HG02981 (cell line): ENCODE measurements around the gene GAS2.
"Not testable (repeated sequence)": the region's sequence is repeated elsewhere in the genome, so short reads cannot be mapped to it uniquely, and the experiment has no call there.

Experiments used
- ATAC-seq: cut with Tn5 transposase; IDR thresholded peaks from one replicate; pipeline ENCODE4 v1.9.1; 2021; ENCODE audit warnings: mild to moderate bottlenecking, moderate library complexity; ENCODE audit not compliant: unreplicated experiment

Gene GAS2

DNA sequence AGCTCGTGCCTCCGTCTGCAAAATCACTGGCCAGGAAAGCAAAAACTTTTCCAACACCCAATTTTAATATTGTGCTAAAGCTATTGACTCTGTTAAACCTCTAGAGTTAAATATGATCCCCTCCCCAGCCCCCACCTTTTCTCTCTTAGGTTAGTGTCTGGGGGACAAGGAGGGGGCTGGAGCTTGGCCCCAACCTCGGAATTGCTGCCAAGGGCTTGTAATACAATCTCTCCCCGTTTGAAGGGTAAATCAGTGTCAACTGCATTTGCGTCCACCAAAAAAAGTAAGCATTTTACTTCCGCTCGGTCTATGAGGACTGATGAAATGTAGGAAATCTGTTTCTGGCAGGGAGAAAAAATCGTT lies at the start of gene GAS2:
TSS of gene GAS2 (plus strand) at position 287 of the 363 bp plus-strand sequence. CDS start 8,259 bp downstream, outside the sequence.
- ATAC-seq: peak; percentile 17

DNA sequence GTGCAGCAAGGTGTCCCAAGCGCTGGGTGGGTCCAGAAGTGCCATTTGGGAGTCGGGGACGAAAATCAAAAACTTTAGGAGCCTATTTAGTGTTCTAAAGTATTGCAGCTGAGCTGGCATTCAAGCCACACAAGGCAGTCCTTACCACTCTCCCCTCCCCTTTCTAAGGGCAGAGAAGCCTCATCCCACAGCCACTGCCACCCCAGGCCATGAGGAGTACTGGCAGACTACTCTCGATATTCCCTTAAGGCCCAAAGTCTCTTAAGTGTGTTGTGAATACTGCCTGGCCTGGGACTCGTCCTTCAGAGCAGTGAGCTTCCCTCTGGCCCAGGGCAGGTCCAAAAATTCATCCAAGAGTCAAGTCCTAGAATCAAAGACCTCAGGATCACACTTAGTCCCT lies 48.5 kb upstream of the GAS2 start:
- no peak for ATAC-seq

DNA sequence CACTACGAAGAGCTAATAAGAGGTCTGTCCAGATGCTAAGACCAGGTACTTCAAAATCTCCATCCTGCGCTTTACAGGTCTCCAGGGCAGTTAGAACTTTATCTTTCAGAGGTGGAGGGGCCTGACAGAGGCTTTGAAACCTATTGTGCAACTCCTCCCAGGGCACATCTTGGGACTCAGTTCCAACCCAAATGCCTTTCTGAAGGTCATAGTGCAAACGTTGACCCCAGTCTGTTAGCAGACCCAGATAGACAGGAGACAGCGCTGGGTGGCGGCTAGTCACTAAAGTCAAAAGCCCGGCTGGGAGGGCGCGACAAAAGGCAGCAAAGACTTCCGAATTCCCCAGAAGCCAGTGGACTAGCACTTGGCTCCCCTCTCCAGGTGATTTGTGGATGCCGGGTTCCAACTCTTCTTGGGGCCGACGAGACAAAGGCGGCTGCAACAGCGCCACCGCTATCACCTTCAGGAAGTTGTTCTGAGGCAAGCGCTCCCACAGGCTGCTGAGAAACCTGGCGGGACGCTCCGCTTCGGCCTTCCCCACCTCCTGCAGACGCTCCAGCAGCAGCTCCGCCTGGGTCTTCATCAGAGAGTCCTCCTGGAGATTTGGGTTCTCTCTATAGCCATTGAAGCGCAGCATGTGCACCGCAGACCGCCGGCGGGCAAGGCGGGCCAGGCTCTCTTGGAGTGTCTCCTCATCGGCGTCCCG lies 41.5 kb upstream of the GAS2 start:
- ATAC-seq: peak; percentile 37

DNA sequence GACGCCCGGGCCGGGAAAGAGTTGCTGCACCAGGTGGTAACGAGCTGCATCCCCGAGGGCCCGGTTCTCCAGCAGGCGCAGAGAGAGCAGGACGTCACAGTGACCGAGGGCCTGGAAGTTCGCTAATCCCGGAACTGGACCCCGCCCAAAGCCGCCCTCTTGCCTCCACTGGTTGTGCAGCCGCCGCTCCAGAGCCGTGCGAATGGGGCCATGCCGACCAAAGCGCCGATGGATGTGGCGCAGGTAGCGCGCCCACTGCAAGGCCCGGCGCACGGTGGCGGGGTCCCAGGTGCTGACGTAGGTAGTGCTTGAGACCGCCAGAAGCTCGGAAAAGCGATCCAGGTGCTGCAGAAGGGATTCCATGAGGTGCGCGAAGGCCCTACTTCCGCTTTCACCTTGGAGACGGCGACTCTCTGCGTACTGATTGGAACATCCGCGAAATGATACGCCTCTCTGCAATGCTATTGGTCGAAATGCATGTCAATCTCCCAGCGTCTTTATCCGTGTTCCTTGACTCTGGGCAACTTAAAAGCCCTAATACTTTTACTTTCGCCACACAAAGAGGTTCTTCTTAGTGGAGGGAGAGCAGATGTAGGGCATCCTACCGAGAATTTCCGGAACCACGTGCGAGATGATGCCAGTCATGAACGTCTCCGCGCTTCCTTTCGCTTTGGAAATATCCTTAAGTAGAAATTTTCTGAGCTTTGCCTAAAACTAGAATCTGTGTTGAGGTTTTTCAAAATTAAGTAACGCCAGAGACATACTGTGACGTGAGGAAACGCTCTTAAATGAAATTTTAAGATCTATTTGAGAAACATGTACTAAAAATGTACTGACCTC lies 40.7 kb upstream of the GAS2 start, which contains the start of gene FANCF:
TSS of gene FANCF (minus strand) at position 376 of the 840 bp plus-strand sequence. CDS start at position 363, 13 bp downstream.
- peak; percentile 96 for ATAC-seq

DNA sequence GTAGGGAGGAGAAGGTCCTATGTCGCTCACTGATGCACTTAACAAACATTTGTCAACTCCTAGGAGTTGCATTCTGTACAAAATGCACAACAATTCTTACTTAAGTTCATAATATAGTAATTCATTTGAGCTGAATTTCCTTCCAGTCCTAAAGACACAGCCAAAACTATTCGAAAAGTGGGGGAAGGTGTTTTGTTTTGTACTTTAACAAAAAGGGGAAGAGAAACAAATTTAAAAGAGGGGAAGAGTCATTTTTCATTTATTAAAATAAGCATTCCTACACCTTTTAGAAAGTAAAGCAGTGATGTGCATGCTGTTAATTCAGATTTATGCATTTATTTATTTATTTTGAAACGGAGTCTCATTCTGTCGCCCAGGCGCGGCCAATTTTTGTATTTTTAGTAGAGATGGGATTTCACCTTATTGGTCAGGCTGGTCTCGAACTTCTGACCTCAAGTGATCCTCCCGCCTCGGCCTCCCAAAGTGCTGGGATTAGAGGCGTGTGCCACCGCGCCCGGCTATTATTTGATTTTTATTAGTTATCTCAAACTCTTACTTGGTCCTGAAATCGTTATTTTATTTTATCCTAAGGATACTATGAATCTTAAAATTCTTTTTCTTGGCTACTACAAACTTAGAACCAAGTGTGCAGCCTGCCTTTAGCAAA lies 39.7 kb upstream of the GAS2 start:
- ATAC-seq: no peak

DNA sequence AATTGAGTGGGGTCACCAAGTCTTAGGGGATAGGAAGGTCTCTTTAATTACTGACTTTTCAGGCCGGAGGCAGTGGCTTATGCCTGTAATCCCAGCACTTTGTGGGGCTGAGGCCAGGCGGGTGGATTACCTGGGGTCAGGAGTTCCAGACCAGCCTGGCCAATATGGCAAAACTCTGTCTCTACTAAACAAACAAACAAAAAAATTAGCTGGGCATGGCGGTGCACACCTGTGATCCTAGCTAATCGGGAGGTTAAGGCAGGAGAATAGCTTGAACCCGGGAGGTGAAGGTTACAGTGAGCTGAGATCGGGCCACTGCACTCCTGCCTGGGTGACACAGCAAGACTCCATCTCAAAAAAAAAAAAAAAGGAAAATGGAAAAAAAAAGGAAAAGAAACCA lies 39.0 kb upstream of the GAS2 start:
- ATAC-seq: no peak

DNA sequence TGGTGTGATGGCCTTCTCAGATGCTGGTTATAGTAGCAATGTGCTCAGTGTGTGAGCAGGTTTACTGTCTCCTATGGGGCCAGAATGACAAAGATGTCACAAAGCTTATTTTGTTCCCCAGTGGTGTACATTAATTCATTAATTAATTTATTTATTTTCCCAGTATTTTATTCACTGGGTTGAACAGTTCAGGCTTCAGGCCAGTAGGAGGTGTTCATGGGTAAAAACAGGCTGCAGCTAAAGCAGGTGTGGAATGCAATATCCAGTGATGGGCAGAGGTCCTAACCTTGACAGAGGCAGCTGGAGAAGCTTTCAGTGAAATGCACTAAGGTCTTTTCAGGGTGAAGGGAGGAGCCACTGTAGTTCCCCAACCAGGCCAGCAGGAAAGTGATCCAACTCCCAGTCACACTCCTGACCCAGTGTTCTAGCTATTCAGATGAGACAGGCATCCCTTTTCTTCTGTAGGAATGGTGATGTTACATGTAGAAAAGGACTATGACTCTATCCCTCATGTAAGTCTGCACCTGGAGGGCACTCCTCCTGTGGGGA lies 33.0 kb upstream of the GAS2 start:
- ATAC-seq: no peak

DNA sequence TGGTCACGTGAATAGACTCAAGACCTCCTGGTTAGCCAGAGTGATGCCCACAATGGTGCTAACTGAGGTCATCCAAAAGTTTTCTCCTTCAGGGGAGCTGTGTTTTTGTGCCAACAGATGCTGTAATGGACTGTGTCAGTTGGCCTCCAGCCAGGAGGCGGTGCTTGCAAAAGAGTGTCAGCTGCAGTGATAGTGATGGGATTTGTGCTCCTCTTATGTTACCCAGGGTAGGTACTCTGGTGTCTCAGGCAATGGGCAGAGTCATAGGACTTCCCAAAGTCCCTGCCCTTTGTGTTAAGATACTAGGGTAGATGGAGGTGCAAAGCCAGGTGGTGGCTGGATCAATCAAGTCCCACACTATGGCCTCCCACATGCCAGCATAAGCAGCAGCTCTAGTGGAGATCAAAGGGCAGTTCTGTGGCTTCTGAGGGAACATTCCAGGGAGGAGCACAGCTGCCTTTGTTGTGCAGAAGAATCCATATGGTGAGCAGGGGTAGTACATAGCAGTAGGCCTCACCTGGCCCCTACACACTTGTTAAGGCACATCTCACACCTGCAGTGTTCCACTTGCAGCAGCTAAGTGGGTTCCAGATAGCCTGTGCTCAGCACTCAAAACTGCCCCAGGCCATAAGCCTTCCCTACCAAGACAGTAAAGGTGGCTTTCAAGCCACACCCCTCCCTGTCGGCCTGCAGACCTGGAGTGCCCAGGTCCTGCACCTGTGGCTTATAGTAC lies 31.3 kb upstream of the GAS2 start:
- ATAC-seq: no peak

DNA sequence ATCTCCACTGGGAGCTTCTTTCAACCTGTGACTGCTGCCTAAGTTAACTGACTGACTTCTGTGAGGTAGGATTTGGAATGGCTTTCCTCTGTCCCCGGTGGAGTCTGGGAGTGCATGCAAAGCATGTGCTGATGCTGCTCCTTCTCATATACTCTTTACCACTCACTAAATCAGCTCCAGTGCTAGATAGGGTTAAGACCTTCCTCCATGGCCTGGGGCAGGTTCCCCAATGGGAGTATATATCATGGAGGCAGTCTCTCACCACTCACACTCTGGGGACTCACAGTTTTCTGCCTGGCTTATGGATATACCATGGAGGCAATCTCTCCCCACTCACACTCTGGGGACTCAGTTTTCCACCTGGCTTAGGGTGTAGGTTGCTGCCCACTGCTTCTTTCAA lies 30.7 kb upstream of the GAS2 start:
- ATAC-seq: no peak

DNA sequence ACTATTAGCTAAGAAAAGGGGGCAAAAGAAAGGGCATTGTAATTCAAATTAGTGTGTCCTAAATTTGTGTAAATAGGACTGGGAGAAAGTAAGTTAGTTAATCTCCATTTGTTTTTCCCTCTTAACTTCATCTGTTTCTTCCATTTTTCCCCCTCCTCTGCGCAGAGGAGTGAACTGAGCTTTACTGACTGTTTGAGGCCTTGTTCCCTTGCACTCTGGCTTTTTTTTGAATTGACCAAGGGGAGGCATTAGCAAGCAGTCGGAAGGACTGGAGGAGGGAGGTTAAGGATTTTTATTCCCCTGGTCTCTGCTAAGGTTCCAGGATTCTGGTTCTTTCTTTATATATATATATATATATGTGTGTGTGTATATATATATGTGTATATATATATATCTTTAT lies 25.5 kb upstream of the GAS2 start:
- ATAC-seq: no peak

DNA sequence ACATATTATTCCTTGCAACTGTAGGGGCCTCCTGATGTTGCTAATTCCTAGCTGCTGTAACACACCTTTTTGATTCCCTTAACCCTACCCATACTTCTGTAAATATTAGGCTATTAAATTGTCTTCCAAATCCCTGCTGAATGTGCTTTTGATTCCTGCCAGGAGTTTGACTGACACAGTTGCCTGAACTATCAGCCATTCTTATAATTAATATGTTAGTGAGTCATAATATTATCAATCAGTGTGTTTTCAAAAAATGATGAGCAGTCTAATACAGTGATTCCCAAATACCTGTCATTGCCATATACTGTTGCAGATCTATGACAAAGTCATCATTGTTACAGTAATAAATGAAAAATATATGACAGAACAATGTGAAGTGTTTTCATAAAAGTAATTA lies 24.9 kb upstream of the GAS2 start:
- ATAC-seq: no peak

DNA sequence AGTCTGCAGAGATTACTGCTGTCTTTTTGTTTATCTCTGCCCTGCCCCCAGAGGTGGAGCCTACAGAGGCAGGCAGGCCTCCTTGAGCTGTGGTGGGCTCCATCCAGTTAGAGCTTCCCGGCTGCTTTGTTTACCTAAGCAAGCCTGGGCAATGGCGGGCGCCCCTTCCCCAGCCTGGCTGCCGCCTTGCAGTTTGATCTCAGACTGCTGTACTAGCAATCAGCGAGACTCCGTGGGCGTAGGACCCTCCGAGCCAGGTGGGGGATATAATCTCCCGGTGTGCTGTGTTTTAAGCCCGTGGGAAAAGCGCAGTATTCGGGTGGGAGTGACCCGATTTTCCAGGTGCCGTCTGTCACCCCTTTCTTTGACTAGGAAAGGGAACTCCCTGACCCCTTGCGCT lies 14.1 kb upstream of the GAS2 start:
- not testable (repeated sequence) for ATAC-seq

DNA sequence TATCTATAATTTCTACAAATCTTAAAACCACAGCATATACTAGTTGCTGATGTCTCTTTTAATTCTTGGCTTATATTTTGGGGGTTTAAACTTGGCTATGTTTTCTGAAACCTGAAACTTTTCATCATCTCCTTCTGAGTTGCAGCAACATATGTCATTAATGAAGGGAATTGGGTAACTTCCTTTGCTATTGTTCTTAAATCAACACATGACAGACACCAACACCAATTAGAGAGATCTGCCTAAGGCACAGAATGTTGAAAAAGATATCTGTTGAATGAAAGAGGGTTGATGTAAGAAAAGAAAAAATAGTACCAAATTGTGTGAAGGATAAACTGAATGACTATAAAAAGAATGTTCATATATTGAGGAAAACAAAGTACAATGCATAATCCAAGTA lies 10.3 kb upstream of the GAS2 start:
- ATAC-seq: no peak

DNA sequence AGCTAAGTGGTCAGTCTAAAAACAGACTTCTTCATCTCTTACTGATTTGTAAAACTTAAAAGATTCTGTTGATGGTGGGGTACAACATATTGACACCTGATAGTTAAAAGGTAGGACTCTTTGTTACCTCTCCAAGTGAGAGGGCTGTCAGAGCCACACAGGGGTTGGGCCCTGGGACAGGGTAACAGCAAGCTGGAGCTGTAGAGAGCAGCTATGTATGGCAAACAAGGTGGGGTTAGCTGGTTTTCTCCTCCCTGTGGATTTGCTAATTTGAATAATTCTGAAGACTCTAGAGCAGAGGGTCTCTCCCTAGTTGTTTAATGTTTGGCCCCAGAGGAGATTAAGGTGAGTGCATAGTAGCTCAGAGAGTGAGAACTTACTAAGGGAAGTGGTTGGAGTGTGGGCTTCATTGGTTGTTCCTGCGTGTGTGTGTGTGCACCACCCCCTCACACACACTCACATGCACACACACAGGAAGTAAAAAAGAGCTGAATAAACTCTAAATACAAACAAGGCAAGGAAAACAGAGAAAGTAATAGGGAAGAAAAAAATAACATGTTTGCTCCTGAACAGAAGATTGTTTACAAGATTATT lies 9.2 kb upstream of the GAS2 start:
- ATAC-seq: peak; percentile 96

DNA sequence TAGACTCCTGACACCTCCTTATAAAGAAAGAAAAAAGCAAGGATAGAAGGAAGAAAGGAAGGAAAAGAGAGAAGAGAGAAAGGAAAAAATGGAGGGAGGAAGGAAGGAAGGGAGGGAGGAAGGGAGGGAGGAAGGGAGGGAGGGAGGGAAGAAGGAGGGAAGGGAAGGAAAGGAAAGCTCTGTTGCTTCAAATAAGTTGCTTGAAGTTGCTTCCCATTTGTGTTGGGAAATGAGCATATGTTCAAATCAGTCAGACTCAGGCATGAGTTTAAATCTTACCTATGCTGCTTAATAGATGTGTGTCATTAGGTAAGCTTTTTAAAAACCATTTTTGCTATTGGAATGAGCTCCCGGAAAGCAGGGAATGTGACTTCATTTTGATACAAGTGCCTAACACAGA lies 6.6 kb upstream of the GAS2 start:
- no peak for ATAC-seq

DNA sequence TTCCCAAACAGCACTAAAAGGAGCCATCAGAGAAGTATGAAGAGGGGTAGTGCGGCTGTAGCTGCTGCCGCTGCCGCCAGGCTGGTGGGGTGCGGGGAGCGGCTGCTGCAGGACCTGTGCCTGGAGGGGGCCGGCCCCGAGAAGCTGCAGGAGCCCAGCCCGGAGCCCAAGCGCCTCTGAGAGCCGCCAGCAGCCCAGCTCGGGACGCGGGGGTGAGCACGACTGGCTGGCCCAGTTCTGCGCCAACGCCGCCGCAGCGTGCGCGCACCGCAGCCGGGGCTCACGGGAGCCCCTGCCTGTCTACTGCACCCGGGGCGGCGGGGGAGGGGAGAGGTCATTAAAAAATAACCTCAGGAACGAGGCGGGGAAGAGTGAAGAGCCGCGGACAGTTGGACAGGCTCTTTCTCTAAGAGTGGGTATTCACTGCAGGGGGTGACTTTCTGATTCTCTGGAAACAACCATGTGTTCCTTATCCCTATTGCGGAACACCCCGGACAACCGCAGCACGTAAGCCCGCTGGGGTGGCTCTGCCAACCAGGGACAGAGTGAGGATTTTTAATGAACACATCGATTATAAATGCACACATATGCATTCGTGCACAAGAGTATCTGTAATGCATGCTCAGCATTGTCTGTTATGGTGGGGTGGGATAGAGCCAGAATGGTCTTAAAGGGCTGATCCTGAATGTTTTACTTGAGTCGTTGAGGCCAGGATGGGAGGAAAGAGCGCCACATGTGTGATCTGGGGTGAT lies 453 bp downstream of the GAS2 start:
- ATAC-seq: peak; percentile 63

DNA sequence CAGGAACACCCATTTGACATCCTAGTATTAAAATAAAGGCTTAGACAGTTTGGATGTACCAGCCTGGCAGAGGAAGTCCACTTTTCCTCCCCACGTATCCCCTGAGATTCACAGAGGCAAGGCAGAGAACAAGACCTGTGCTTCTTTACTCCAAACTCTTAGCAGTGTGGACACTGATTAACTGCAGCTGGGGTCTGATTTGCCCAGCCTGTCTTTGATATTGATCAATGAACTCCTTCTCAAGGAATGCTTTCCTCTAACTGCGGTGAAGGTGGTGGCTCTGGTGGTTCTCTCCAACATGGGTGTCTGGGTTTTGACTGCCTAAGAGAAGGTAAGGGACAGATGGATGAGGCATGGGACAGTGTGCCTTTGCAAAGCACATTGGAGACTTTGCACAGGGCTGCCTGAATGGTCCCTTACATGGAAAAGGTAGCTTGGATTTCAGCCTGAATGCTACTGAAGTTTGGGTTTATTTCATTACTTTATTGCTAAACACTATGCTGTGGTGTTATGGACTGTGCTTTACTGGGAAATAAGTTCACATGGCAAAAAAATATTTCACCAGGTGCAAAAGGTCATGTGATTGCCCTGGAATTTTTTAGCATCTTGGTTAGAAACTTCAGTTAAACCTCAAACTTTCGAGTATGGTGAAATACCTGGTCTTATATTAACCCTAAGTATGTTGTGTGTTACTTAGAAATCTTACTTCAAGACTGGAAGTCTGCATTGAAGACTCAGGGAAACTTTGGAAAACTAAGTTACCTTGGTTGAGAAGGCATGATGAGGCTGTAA lies 1.8 kb downstream of the GAS2 start:
- no peak for ATAC-seq

DNA sequence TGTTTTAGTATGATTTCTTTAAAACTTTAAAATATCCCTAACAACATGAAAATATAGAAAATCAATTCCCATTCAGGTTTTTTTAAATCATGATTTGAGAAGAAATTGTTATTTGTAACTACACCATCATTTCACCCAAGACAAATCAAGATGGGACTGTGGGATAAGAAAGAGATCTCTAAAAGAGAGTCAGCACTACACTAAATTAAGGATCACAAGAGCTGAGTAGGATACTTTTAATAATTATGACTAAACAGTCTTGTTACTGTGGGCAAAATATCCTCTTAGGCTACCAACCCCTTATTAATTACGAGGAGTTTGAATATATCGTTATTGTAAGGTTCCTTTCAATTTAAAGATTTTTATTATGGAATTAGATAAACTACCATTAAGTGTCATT lies 3.0 kb downstream of the GAS2 start:
- no peak for ATAC-seq

DNA sequence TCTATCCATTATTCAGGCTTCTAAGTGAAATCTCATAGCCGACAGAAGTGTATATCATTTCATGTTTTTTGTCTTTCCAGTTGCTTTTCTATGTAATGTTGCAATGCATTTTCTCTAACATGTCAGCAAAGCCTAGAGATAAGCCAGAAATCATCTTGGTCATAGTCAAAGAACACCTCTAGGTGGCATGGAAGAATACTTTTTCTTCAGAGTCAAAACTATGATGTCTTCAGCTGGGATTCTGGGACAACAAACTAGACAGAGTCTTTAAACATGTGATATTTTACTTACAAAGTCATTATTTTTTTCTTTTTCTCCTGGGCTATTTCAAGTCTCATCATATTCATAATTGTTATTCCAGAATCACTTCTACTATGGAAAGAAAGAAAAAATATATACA lies 4.4 kb downstream of the GAS2 start:
- peak; percentile 36 for ATAC-seq
